CD4-positive, alpha-beta T cell treated with Interleukin-17A for 4 hours (primary cell): ENCODE measurements around the gene STX18.
"Not testable (repeated sequence)": the region's sequence is repeated elsewhere in the genome, so short reads cannot be mapped to it uniquely, and the experiment has no call there.

Source experiments
- DNase-seq: peaks from one replicate; pipeline ENCODE4 v3.0.0-alpha.2; 2020; ENCODE audit warnings: mixed read lengths

Gene STX18

GRCh38 chr4:4477391-4477790 lies 64.5 kb downstream of the STX18 start:
- no peak for DNase-seq

- DNase-seq = no peak
Measured at GRCh38 chr4:4474476-4474875, 67.4 kb downstream of the STX18 start.

GRCh38 chr4:4472344-4472958 lies 69.4 kb downstream of the STX18 start:
- no peak for DNase-seq

GRCh38 chr4:4471195-4471594 lies 70.7 kb downstream of the STX18 start:
- no peak for DNase-seq

- no peak for DNase-seq
Measured at GRCh38 chr4:4470208-4470607, 71.6 kb downstream of the STX18 start.

GRCh38 chr4:4465238-4465637 lies 76.6 kb downstream of the STX18 start:
- DNase-seq = not testable (repeated sequence)

GRCh38 chr4:4462970-4463369 lies 78.9 kb downstream of the STX18 start:
- peak; percentile 28 for DNase-seq

GRCh38 chr4:4461850-4462249 lies 80.0 kb downstream of the STX18 start:
- peak; percentile 76 for DNase-seq

GRCh38 chr4:4461178-4461577 lies 80.7 kb downstream of the STX18 start:
- DNase-seq = no peak

GRCh38 chr4:4460759-4461158 lies 81.1 kb downstream of the STX18 start:
- DNase-seq = no peak

GRCh38 chr4:4459181-4459580 lies 82.7 kb downstream of the STX18 start:
- no peak for DNase-seq

- no peak for DNase-seq
Measured at GRCh38 chr4:4457803-4458553, 83.9 kb downstream of the STX18 start.

- no peak for DNase-seq
Measured at GRCh38 chr4:4456816-4457578, 84.9 kb downstream of the STX18 start.

GRCh38 chr4:4456351-4456750 lies 85.5 kb downstream of the STX18 start:
- DNase-seq = no peak

GRCh38 chr4:4455210-4455865 lies 86.5 kb downstream of the STX18 start:
- DNase-seq = no peak

- DNase-seq = no peak
Measured at GRCh38 chr4:4446434-4446833, 95.4 kb downstream of the STX18 start.

- no peak for DNase-seq
Measured at GRCh38 chr4:4443821-4444220, 98.0 kb downstream of the STX18 start.

GRCh38 chr4:4440333-4441061 lies 101.4 kb downstream of the STX18 start:
- no peak for DNase-seq

- no peak for DNase-seq
Measured at GRCh38 chr4:4439782-4440181, 102.1 kb downstream of the STX18 start.

GRCh38 chr4:4438891-4439290 lies 103.0 kb downstream of the STX18 start:
- DNase-seq = no peak

GRCh38 chr4:4437798-4438470 lies 103.9 kb downstream of the STX18 start:
- DNase-seq = no peak

- DNase-seq = no peak
Measured at GRCh38 chr4:4436244-4436823, 105.5 kb downstream of the STX18 start.
